T-cell (primary cell): ENCODE measurements around the gene BDKRB2. TPM values are rescaled to one million over a fixed set of nuclear protein-coding genes. Genes with fewer than 3 reads are reported as not detected.

ENCODE experiments used
- ATAC-seq, 4 experiments: fragments of 200-7000 bp in 3 of 4; fragments of 150-1000 bp in 1 of 4; cut with Tn5 transposase; replicated peaks in 1 of 4; 1 replicate in 3 of 4; 2 replicates in 1 of 4; pipeline ENCODE4 v1.10.0; 2021; ENCODE audit warnings: moderate library complexity in 3 of 4, mild to moderate bottlenecking in 2 of 4, moderate number of reproducible peaks in 1 of 4
- CTCF ChIA-PET, 2 donors: fragments of 300-600 bp; sonication (Branson Sonifier 250); formaldehyde crosslinking; loops; one replicate each; lab custom pipeline; 2022; ENCODE audit warnings: antibody characterized with exemption in 2 of 2; lab: Charles Lee
- POLR2A ChIA-PET, 2 donors: fragments of 300-600 bp; sonication (Branson Sonifier 250); formaldehyde crosslinking; loops; one replicate each; lab custom pipeline; 2022; ENCODE audit warnings: antibody characterized with exemption in 2 of 2; lab: Charles Lee
- DNase-seq, 35 experiments: peaks; one replicate each; pipeline versions ENCODE4 v3.0.0 to v3.0.0-alpha.2; 2013 to 2023
- H3K27ac ChIP-seq: one replicate; pipeline ENCODE4 v1.5.1; 2013; ENCODE audit warnings: low read length
- H3K27me3 ChIP-seq, 2 experiments: replicated peaks in 1 of 2; 1 replicate in 1 of 2; 2 replicates in 1 of 2; pipeline versions ENCODE4 v1.6.1 to v1.7.0; 2013; ENCODE audit warnings: low read length in 1 of 2, mixed read lengths in 1 of 2; ENCODE audit not compliant: control insufficient read depth in 2 of 2, insufficient read depth in 2 of 2; ENCODE audit errors: extremely low read depth in 1 of 2
- H3K36me3 ChIP-seq, 2 donors: 1 replicate in 1 of 2; 2 replicates in 1 of 2; pipeline versions ENCODE4 v1.6.1 to v1.7.0; 2013; ENCODE audit warnings: low read length in 1 of 2; ENCODE audit not compliant: control insufficient read depth in 2 of 2, insufficient read depth in 1 of 2; ENCODE audit errors: extremely low read depth in 1 of 2
- H3K4me1 ChIP-seq, 2 experiments: 1 replicate in 1 of 2; 2 replicates in 1 of 2; pipeline versions ENCODE4 v1.6.1 to v1.7.0; 2013; ENCODE audit warnings: low read length in 2 of 2, mixed read lengths in 1 of 2; ENCODE audit not compliant: insufficient read depth in 2 of 2, control insufficient read depth in 1 of 2; ENCODE audit errors: extremely low read depth in 1 of 2
- H3K4me3 ChIP-seq, 2 donors: 1 replicate in 1 of 2; 2 replicates in 1 of 2; pipeline versions ENCODE4 v1.5.1 to v1.7.0; 2013; ENCODE audit warnings: mild to moderate bottlenecking in 2 of 2, low read length in 1 of 2, moderate library complexity in 1 of 2; ENCODE audit not compliant: control insufficient read depth in 1 of 2; ENCODE audit errors: extremely low read depth in 1 of 2
- H3K9me3 ChIP-seq: 2 replicates; pipeline ENCODE4 v1.7.0; 2013
- H3K27ac Mint-ChIP-seq, 2 donors: one replicate each; pipeline ENCODE4 v1.8.0; 2020 to 2021; ENCODE audit warnings: mild to moderate bottlenecking in 2 of 2, mixed read lengths in 2 of 2
- H3K27me3 Mint-ChIP-seq, 2 donors: one replicate each; pipeline ENCODE4 v1.8.0; 2021 to 2022; ENCODE audit warnings: mixed read lengths in 2 of 2
- H3K36me3 Mint-ChIP-seq: one replicate; pipeline ENCODE4 v1.8.0; 2021; ENCODE audit warnings: mixed read lengths
- H3K4me1 Mint-ChIP-seq, 3 donors: one replicate each; pipeline ENCODE4 v1.8.0; 2020 to 2022; ENCODE audit warnings: mixed read lengths in 3 of 3, mild to moderate bottlenecking in 1 of 3
- H3K4me3 Mint-ChIP-seq, 3 donors: one replicate each; pipeline ENCODE4 v1.8.0; 2020 to 2022; ENCODE audit warnings: mild to moderate bottlenecking in 3 of 3, mixed read lengths in 3 of 3, moderate library complexity in 3 of 3
- H3K9me3 Mint-ChIP-seq, 3 donors: one replicate each; pipeline ENCODE4 v1.8.0; 2020 to 2022; ENCODE audit warnings: mixed read lengths in 3 of 3
- WGBS: methylation state at CpG from one replicate; pipeline ENCODE4 v1.1.5; 2013; ENCODE audit warnings: missing lambda C conversion rate; ENCODE audit not compliant: insufficient coverage; 5-methylcytosine and 5-hydroxymethylcytosine counted together
- total RNA-seq, 35 experiments: library from RNA in 6 of 35; stranded (reverse) in 6 of 35; fragments of 120-200 nt in 1 of 35; gene quantifications; one replicate each; pipeline versions ENCODE4 v1.2.1 to v1.2.4 and lab custom pipeline; 2013 to 2026

Gene BDKRB2
- total RNA-seq (under 1 TPM in 2 of 5 donors, not detected in 3; 0.06 to 0.09 TPM), total RNA-seq (lab: John Stamatoyannopoulos, UW) (0 to 0.18 (median 0) reads per million in 29 experiments)
- total RNA-seq (2013), result not detected

DNA sequence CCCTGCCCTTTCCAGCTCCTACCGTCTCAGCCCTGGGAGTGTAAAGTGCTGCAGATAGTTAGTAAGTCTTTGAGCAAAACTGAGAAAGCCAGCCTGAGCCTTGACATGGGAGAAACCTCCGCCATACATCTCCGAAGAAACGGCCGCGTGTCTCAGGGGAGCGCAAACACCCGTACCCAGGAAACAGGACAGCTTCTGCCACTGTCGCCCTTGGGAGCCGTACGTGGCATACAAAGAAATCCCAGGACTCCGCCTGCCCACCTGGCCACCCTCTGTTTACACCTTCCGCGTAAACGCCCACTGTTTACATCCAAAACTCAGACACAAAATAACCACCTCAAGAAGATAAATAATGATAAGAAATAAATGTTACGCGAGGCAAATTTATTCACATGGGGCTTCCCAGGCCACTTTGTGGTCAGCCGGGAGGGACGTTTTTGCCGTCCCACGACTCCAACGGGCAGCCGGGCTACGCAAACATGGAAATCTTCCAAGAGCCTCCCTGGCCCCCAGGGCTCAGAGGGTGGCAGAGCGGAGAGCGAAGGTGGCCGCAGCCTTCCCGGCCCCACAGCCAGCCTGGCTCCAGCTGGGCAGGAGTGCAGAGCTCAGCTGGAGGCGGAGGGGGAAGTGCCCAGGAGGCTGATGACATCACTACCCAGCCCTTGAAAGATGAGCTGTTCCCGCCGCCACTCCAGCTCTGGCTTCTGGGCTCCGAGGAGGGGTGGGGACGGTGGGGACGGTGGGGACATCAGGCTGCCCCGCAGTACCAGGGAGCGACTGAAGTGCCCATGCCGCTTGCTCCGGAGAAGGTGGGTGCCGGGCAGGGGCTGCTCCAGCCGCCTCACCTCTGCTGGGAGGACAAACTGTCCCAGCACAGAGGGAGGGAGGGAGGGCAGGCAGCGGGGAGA is at the start of gene BDKRB2:
Gene BDKRB2 (plus strand): TSS at position 689 of the 908 bp plus-strand sequence. CDS start 32,269 bp downstream, outside the sequence.
- DNase-seq (peak in 2 of 35 experiments; percentile 5 to 6), ATAC-seq (peak in 2 of 4 experiments; percentile 13 to 29)
- WGBS, result 24% methylated on average over 26 of the region's 41 CpGs
- Mint-ChIP-seq H3K27me3 (peaks cover 37 to 53% of the 10 kb centered on the region in 2 donors), H3K4me1 (peaks cover 0 to 10% (median 7%) of the 10 kb centered on the region in 3 donors), H3K36me3 (no peaks in the 10 kb centered on the region), H3K27ac (peak within 1 kb of the TSS in 1 of 2 donors; percentile 16), H3K4me3 (peak within 1 kb of the TSS in 1 of 3 donors; percentile 15), H3K9me3 (no peaks in the 10 kb centered on the region)
- ChIA-PET CTCF (interaction anchor here in 1 of 2 donors (0.7 kb wide), 2 partner anchors 30 to 93 kb away, joined by 7 to 8 read pairs; no protein-coding TSS in a partner anchor), POLR2A (no interaction called here)
- no peak within 1 kb of the TSS for H3K4me3 ChIP-seq
- H3K27ac ChIP-seq, result no peak within 1 kb of the TSS
- no peaks in the 10 kb centered on the region for H3K36me3 ChIP-seq
- no peaks in the 10 kb centered on the region for H3K9me3 ChIP-seq
- peaks cover 0 to 7% of the 10 kb centered on the region in 2 experiments for H3K4me1 ChIP-seq
- peaks cover 0 to 64% of the 10 kb centered on the region in 2 experiments for H3K27me3 ChIP-seq

DNA sequence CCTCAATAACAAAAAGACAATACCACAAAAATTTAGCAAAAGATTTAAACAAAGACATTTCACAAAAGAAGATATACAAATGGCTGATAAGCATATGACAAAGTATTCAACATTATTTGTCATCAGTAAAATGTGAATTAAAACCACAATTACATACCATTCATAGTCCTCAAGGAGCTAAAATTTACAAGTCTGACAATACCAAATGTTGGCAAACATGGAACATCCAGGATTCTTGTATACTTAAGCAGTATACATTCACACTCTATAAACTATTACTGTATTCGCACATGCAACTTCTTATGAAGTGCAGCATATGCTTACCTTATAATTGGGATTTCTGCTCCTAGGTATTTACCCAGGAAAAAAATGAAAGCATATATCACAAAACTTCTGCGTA is 49.7 kb upstream of the BDKRB2 start:
- no peak overlapping the region for H3K27ac Mint-ChIP-seq
- no peak for DNase-seq
- ATAC-seq, result no peak
- Histone ChIP-seq H3K36me3 (no peaks in the 10 kb centered on the region), H3K4me1 (no peaks in the 10 kb centered on the region), H3K4me3 (no peak overlapping the region), H3K27ac (no peak overlapping the region), H3K27me3 (peaks cover 3 to 11% of the 10 kb centered on the region in 2 experiments), H3K9me3 (no peaks in the 10 kb centered on the region)
- H3K36me3 Mint-ChIP-seq, result no peaks in the 10 kb centered on the region
- no peaks in the 10 kb centered on the region for H3K9me3 Mint-ChIP-seq
- WGBS, result 89% methylated on average over 1 of the region's 2 CpGs
- H3K27me3 Mint-ChIP-seq, result peaks cover 0 to under 1% of the 10 kb centered on the region in 2 donors
- CTCF ChIA-PET, result no interaction called here
- POLR2A ChIA-PET, result no interaction called here
- H3K4me3 Mint-ChIP-seq, result no peak overlapping the region
- H3K4me1 Mint-ChIP-seq, result no peaks in the 10 kb centered on the region

DNA sequence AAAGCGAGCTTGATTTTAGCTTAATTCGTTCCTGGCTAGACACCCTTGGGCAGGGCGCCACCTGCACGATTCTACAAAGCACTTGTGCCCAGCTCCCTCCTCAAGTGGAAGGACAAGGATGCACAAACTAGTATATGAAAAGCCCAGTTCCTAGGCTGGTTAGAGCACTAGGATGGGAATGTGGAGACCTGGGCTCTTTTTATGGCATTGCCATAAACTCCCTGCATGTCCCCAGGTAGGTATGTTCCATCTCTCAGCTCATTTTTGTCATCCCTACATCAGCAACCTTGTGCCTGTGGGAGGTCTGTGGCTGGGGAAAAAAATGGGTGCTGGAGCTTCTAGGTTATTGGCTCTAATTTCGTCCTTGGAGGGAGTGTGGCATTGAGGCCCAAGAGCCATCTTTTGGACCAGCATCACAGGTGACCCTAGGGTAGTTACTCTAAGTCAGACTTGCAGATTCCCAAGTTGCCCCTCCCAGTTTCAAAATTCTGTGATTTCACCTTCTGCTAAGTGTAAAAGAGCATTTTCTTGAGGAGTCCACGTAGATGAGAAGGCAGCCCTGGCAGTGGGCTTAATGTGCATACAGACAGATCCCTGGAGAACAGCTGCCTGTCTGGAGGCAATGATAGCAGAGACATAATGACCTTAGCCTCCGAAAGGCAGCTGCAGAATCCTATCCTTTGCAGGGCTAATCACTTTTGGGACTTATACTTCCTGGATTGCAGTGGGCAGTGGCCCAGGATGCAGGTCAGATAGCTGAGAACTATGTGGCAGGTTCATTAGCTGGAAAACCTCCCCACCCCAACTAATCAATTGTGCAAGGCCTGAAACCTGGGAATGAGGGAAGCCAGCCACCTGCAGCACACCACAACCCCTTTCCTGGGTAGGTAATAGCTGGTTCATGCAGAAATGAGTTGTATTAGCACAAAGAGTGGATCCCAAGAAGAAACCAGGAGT is 47.6 kb upstream of the BDKRB2 start:
- no peak overlapping the region for H3K4me3 ChIP-seq
- H3K36me3 Mint-ChIP-seq, result no peaks in the 10 kb centered on the region
- H3K27ac Mint-ChIP-seq, result no peak overlapping the region
- ATAC-seq (no peak), DNase-seq (no peak)
- H3K9me3 ChIP-seq, result no peaks in the 10 kb centered on the region
- ChIA-PET CTCF (interaction anchor here in 1 of 2 donors (0.6 kb wide), 1 partner anchor 47 kb away, joined by 3 read pairs; no protein-coding TSS in a partner anchor), POLR2A (no interaction called here)
- H3K4me1 ChIP-seq, result no peaks in the 10 kb centered on the region
- peaks cover 0 to 3% of the 10 kb centered on the region in 2 experiments for H3K27me3 ChIP-seq
- no peaks in the 10 kb centered on the region for H3K36me3 ChIP-seq
- 77% methylated on average over 5 of the region's 7 CpGs for WGBS
- no peaks in the 10 kb centered on the region for H3K27me3 Mint-ChIP-seq
- no peak overlapping the region for H3K27ac ChIP-seq
- H3K9me3 Mint-ChIP-seq, result no peaks in the 10 kb centered on the region
- H3K4me3 Mint-ChIP-seq, result no peak overlapping the region
- no peaks in the 10 kb centered on the region for H3K4me1 Mint-ChIP-seq

DNA sequence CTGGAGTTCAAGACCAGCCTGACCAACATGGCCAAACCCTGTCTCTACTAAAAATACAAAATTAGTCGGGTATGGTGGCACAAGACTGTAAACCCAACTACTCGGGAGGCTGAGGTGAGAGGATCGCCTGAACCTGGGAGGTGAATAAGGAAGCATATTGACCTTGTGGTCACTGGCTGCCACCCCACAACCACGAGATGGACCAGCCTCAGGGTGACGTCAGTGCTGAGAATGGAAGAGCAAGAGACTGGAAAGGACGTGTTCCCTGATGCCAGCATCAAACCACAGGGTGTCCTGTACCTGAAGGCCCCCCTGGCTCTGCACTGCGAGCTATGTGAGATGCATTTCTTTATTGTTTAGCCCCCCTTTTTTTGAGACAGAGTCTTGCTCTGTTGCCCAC is 45.9 kb upstream of the BDKRB2 start:
- POLR2A ChIA-PET, result no interaction called here
- no peak for ATAC-seq
- Histone ChIP-seq H3K27me3 (peaks cover 0 to 3% of the 10 kb centered on the region in 2 experiments), H3K27ac (no peak overlapping the region), H3K4me1 (no peaks in the 10 kb centered on the region), H3K9me3 (no peaks in the 10 kb centered on the region), H3K4me3 (no peak overlapping the region), H3K36me3 (no peaks in the 10 kb centered on the region)
- Mint-ChIP-seq H3K27me3 (no peaks in the 10 kb centered on the region), H3K4me1 (no peaks in the 10 kb centered on the region), H3K36me3 (no peaks in the 10 kb centered on the region), H3K4me3 (no peak overlapping the region), H3K9me3 (no peaks in the 10 kb centered on the region), H3K27ac (no peak overlapping the region)
- CTCF ChIA-PET, result no interaction called here
- DNase-seq, result no peak
- 80% methylated on average over 5 of the region's 7 CpGs for WGBS

DNA sequence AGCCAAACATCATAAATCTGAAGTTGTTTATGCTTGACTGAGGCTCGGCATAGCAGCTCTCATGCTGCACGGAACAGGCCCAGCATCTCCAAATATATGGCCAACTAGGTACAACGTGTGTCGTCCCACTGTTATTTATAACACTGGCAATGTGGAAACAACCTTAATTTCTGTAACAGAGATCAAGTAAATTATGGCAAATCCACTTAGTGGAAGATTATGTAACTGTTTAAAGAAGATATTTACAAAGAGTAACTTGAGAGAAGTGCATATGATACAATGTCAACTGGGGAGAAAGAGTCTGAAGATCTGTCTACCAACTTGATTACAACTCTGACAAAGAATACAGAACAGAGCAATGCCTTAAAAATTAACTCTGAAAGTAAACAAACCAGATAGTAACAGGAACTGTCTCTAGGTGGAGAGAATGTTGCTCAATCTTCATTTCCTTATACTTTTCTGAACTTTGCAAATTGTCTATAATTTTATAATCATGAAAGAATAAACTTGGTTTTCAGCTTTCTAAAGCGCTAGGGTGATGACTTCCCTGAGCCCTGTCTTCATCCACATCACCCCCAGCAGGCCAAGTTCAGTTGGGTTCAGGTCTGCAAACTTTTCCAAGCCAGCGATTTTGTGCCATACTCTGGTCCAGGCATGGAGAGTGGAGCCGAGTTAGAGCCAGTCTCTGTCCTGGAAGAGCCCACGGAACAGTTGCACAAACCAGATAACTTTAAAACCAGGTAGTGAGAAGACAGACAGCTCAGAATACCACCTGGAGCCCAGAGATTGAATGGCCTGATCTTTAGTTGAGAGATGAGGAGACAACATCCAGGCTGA is 44.3 kb upstream of the BDKRB2 start:
- no peak for ATAC-seq
- Histone ChIP-seq H3K36me3 (no peaks in the 10 kb centered on the region), H3K4me1 (no peaks in the 10 kb centered on the region), H3K4me3 (no peak overlapping the region), H3K27me3 (peaks cover 0 to 1% of the 10 kb centered on the region in 2 experiments), H3K9me3 (no peaks in the 10 kb centered on the region), H3K27ac (no peak overlapping the region)
- Mint-ChIP-seq H3K27me3 (no peaks in the 10 kb centered on the region), H3K36me3 (no peaks in the 10 kb centered on the region), H3K4me1 (no peaks in the 10 kb centered on the region), H3K27ac (no peak overlapping the region), H3K4me3 (no peak overlapping the region), H3K9me3 (no peaks in the 10 kb centered on the region)
- ChIA-PET CTCF (no interaction called here), POLR2A (no interaction called here)
- no peak for DNase-seq
- WGBS, result 87% methylated on average over 4 of the region's 8 CpGs
